HUES48 (cell line): Measurements from ENCODE around the gene TPD52L1.
A peak's percentile ranks its signal among the peaks of the same experiment; 100 is the strongest.

ENCODE experiments used
- H3K27ac ChIP-seq: one replicate; pipeline ENCODE4 v1.7.0; 2013; ENCODE audit warnings: low read depth, low read length, inconsistent platforms
- H3K27me3 ChIP-seq: 2 replicates; pipeline ENCODE4 v1.6.1; 2013; ENCODE audit warnings: mild to moderate bottlenecking, low read length; ENCODE audit not compliant: control insufficient read depth, insufficient read depth
- H3K36me3 ChIP-seq: 2 replicates; pipeline ENCODE4 v1.6.1; 2013; ENCODE audit warnings: low read length; ENCODE audit not compliant: control insufficient read depth, insufficient read depth
- H3K4me1 ChIP-seq: 2 replicates; pipeline ENCODE4 v1.6.1; 2013; ENCODE audit warnings: mild to moderate bottlenecking, low read length; ENCODE audit not compliant: control insufficient read depth, insufficient read depth
- H3K4me3 ChIP-seq: 2 replicates; pipeline ENCODE4 v1.5.1; 2013; ENCODE audit warnings: mild to moderate bottlenecking, low read depth, low read length
- H3K9ac ChIP-seq: 2 replicates; pipeline ENCODE4 v1.6.1; 2013; ENCODE audit warnings: mild to moderate bottlenecking, low read depth, low read length, moderate library complexity
- H3K9me3 ChIP-seq: 2 replicates; pipeline ENCODE4 v1.6.1; 2013; ENCODE audit warnings: low read length; ENCODE audit not compliant: control insufficient read depth, insufficient read depth

Gene TPD52L1

GRCh38 chr6:125140808-125141207, 12.8 kb upstream of the TPD52L1 start:
- Histone ChIP-seq H3K9me3 (no peaks in the 10 kb centered on the region; the same call in 1 of the 2 replicates), H3K27ac (no peak overlapping the region), H3K27me3 (no peaks in the 10 kb centered on the region), H3K4me1 (no peaks in the 10 kb centered on the region), H3K9ac (no peak overlapping the region), H3K4me3 (no peak overlapping the region), H3K36me3 (no peaks in the 10 kb centered on the region)

DNA sequence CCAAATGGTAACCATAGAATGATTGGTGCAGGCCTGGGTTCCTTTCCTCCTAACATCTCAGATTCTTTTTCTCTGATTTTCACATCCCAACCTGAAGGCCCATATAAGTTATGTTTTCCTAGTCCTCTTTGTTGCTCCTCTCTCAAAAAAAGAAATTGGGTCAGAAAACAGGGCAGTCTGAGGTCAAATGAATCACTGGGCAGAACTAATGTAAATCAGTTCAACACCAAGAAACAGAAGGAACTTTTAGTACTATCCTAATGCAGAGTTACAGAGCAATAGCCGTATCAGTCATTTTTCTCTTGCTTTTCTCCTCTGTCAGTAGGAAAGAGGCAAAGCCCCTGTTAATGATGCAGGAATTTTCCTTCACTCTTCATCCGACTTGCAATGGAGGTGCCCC, 11.0 kb upstream of the TPD52L1 start:
- H3K36me3 ChIP-seq = no peaks in the 10 kb centered on the region
- H3K27ac ChIP-seq = no peak overlapping the region
- H3K9ac ChIP-seq = no peak overlapping the region
- H3K4me3 ChIP-seq = no peak overlapping the region
- no peaks in the 10 kb centered on the region for H3K4me1 ChIP-seq
- H3K27me3 ChIP-seq = no peaks in the 10 kb centered on the region
- no peaks in the 10 kb centered on the region; the same call in 1 of the 2 replicates for H3K9me3 ChIP-seq

DNA sequence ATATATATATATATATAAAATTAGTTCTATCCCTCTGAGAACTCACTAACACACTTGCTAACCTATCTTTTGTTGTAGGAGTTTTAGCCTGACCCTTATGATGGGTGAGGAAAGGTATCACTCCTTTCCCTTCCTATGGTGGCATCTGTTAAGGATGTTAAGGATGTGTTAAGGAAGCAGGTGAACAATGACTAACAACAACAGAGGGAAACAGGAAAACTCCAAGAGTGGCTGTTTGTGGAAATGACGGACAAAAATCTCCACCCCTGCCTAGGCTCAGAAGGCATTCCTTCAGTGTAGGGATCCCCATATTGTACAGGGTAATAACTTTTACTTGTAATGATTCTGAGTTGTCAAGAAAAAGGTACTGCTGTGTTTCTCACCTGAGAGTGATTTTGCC, 8.8 kb upstream of the TPD52L1 start:
- no peaks in the 10 kb centered on the region for H3K4me1 ChIP-seq
- H3K9ac ChIP-seq = no peak overlapping the region
- no peaks in the 10 kb centered on the region for H3K27me3 ChIP-seq
- no peak overlapping the region for H3K27ac ChIP-seq
- H3K36me3 ChIP-seq = no peaks in the 10 kb centered on the region
- H3K4me3 ChIP-seq = no peak overlapping the region
- no peaks in the 10 kb centered on the region; the same call in 1 of the 2 replicates for H3K9me3 ChIP-seq

GRCh38 chr6:125149256-125150144, 4.1 kb upstream of the TPD52L1 start:
- no peak overlapping the region for H3K9ac ChIP-seq
- H3K9me3 ChIP-seq = no peaks in the 10 kb centered on the region
- H3K36me3 ChIP-seq = no peaks in the 10 kb centered on the region
- no peak overlapping the region for H3K4me3 ChIP-seq
- peaks cover 18% of the 10 kb centered on the region for H3K27me3 ChIP-seq
- H3K4me1 ChIP-seq = no peaks in the 10 kb centered on the region
- H3K27ac ChIP-seq = no peak overlapping the region

DNA sequence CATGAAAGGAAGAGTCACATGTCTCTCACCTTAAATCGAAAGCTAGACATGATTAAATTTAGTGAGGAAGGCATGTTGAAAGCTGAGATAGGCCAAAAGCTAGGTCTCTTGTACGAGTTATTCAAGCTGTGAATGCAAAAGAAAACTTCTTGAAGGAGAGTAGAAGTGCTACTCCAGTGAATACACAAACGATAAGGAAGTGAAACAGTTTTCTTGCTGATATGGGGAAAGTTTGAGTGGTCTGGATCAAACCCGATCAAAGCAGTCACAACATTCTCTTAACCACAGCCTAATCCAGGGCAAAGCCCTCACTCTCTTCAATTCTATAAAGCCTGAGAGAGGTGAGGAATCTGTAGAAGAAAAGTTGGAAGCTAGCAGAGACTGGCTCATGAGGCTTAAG, 1.9 kb upstream of the TPD52L1 start:
- Histone ChIP-seq H3K9me3 (no peaks in the 10 kb centered on the region), H3K4me3 (no peak overlapping the region), H3K27ac (no peak overlapping the region)

DNA sequence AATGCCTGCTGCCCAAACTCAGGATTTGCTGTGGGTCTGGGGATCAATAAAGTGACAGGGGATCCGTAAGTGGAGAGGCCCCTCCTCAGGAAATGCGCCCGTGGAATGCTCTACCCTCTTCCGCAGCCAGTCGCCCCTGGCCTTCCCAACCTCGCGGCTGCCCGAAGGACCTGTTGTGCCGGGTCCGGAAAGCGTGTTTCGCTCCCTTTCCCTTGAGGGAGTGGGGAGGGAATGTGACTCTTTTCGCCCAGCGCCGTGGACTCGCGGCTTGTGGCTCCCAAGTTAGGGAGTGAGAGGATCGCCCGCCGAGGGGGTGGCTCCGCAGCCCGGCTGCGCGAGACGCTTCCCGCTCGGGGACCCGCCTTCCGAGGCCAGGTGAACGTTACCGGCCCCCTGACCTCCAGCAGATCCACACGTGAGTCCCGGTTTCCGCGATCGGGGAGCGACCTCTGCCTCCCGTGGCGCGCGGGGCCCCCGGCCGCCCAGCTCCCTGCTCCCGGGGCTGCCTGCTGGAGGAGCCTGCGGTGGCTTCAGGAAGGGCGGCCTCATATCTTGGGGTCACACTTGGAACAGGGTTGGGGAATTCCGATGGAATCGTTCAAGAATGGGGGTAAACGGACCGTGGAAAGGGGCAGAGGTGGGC, 666 bp downstream of the TPD52L1 start:
- Histone ChIP-seq H3K4me3 (peak overlapping the region; percentile 67), H3K9ac (0 out of 2 replicates have a peak overlapping the region, but pooled peaks have one; percentile 26), H3K9me3 (no peaks in the 10 kb centered on the region), H3K27ac (no peak overlapping the region), H3K36me3 (no peaks in the 10 kb centered on the region), H3K4me1 (no peaks in the 10 kb centered on the region), H3K27me3 (peaks cover 35% of the 10 kb centered on the region)

More for the DNA sequence above, 1.9 kb upstream of the TPD52L1 start:
- Histone ChIP-seq H3K9ac (no peak overlapping the region), H3K4me1 (no peaks in the 10 kb centered on the region), H3K27me3 (peaks cover 35% of the 10 kb centered on the region), H3K36me3 (no peaks in the 10 kb centered on the region)

DNA sequence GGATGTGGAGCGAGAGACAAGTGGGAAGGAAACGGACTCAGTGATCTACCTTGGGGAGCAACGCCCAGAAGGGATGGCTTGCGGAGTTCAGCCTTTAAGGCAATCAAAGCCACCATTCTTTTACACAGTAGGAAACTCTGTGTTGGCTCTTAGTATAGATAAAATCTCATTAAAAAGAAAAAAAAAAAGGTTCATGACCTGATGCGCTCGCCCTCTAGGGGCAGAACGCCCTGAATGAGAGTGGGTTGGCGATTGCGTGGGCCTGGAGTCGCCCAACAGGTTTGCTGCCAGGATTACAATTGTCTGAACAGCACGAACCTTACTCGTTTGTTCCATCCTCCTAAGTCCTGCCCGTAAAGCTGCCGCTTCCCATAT, 1.2 kb downstream of the TPD52L1 start:
- no peaks in the 10 kb centered on the region for H3K36me3 ChIP-seq
- no peaks in the 10 kb centered on the region for H3K4me1 ChIP-seq
- no peak overlapping the region for H3K27ac ChIP-seq
- H3K4me3 ChIP-seq = peak overlapping the region; percentile 67
- no peak overlapping the region for H3K9ac ChIP-seq
- H3K9me3 ChIP-seq = no peaks in the 10 kb centered on the region
- peaks cover 35% of the 10 kb centered on the region for H3K27me3 ChIP-seq

- Histone ChIP-seq H3K9me3 (no peaks in the 10 kb centered on the region), H3K9ac (no peak overlapping the region), H3K4me1 (no peaks in the 10 kb centered on the region), H3K36me3 (no peaks in the 10 kb centered on the region), H3K4me3 (0 out of 2 replicates have a peak overlapping the region, but pooled peaks have one; percentile 67), H3K27ac (no peak overlapping the region), H3K27me3 (peaks cover 35% of the 10 kb centered on the region)
Measured at GRCh38 chr6:125155344-125155743, 1.8 kb downstream of the TPD52L1 start.

- Histone ChIP-seq H3K27ac (no peak overlapping the region), H3K27me3 (peaks cover 35% of the 10 kb centered on the region), H3K4me3 (no peak overlapping the region), H3K9me3 (no peaks in the 10 kb centered on the region), H3K9ac (no peak overlapping the region), H3K4me1 (no peaks in the 10 kb centered on the region), H3K36me3 (no peaks in the 10 kb centered on the region)
Measured at GRCh38 chr6:125156496-125156895, 2.9 kb downstream of the TPD52L1 start.

GRCh38 chr6:125157280-125157679, 3.7 kb downstream of the TPD52L1 start:
- H3K36me3 ChIP-seq = no peaks in the 10 kb centered on the region
- peaks cover 35% of the 10 kb centered on the region for H3K27me3 ChIP-seq
- no peak overlapping the region for H3K9ac ChIP-seq
- H3K9me3 ChIP-seq = no peaks in the 10 kb centered on the region
- no peak overlapping the region for H3K27ac ChIP-seq
- H3K4me1 ChIP-seq = no peaks in the 10 kb centered on the region
- no peak overlapping the region for H3K4me3 ChIP-seq

DNA sequence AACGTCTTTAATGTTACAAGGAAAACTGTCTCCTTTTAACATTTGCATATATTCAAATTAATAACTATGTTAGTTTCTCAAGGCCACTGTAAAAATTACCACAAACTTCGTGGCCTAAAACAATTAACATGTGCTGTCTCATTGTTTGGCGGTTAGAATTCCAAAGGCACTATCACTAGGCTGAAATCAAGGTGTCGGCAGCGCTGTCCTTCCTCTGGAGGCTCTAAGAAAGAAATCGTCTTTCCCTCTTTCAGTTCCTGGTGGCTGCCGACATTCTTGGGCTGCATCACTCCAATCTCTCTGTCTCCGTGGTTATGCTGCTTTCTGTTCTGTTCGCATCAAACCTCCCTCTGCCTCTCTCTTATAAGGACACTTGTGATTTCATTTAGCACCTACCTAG, 4.2 kb downstream of the TPD52L1 start:
- Histone ChIP-seq H3K4me3 (no peak overlapping the region), H3K4me1 (no peaks in the 10 kb centered on the region), H3K36me3 (no peaks in the 10 kb centered on the region), H3K9ac (no peak overlapping the region), H3K27me3 (peaks cover 34% of the 10 kb centered on the region), H3K27ac (no peak overlapping the region), H3K9me3 (no peaks in the 10 kb centered on the region)
